GM12874 (cell line): ENCODE results near the gene RSRC1.

Source experiments
- TF ChIP-seq, protein P1 (sequence below): IDR thresholded peaks from 2 replicates; pipeline ENCODE4 v1.5.1; 2011; ENCODE audit warnings: low read depth, mild to moderate bottlenecking, control low read depth, low read length, moderate library complexity; ENCODE audit not compliant: insufficient read depth

RSRC1 gene

DNA sequence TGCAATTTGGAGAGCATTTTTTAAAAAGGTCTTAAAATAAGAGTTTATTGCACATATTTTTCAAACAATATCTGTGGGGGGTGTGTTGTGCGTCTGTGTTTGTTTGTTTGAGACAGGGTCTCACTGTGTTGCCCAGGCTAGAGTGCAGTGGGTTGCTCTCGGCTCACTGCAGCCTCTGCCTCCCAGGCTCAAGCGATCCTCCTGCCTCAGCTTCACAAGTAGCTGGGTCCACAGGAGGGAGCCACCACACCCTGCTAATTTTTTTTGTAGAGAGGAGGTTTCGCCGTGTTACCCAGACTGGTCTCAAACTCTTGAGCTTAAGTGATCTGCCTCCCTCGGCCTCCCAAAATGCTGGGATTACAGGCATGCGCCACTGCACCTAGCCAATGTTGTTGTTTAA lies 463.8 kb downstream of the RSRC1 start:
- TF ChIP-seq, protein P1, sequence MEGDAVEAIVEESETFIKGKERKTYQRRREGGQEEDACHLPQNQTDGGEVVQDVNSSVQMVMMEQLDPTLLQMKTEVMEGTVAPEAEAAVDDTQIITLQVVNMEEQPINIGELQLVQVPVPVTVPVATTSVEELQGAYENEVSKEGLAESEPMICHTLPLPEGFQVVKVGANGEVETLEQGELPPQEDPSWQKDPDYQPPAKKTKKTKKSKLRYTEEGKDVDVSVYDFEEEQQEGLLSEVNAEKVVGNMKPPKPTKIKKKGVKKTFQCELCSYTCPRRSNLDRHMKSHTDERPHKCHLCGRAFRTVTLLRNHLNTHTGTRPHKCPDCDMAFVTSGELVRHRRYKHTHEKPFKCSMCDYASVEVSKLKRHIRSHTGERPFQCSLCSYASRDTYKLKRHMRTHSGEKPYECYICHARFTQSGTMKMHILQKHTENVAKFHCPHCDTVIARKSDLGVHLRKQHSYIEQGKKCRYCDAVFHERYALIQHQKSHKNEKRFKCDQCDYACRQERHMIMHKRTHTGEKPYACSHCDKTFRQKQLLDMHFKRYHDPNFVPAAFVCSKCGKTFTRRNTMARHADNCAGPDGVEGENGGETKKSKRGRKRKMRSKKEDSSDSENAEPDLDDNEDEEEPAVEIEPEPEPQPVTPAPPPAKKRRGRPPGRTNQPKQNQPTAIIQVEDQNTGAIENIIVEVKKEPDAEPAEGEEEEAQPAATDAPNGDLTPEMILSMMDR: no peak

- TF ChIP-seq, protein P1: no peak
Measured at GRCh38 chr3:158574646-158575045, 464.8 kb downstream of the RSRC1 start.

DNA sequence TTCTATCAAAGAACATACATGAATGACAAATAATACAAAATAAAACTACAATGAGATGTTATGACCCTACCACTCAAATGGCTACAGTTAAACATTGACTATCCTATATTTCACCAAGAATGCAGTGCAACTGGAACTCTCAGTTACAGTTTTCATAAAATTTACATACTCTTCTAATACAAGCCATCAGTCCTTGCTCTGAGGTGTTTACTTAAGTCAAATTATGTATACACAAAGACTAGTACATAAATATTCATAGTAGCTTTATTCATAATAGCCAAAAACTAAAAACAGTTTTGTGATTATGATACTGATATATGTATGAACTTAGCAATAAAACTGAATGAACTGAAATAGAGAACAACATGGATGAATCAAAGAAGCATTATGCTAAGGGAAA lies 480.3 kb downstream of the RSRC1 start:
- TF ChIP-seq, protein P1: no peak
